ENCODE measurements around the gene ZNF486.
"Not testable (repeated sequence)": the region's sequence is repeated elsewhere in the genome, so short reads cannot be mapped to it uniquely, and the experiment has no call there.

ZNF486 gene

DNA sequence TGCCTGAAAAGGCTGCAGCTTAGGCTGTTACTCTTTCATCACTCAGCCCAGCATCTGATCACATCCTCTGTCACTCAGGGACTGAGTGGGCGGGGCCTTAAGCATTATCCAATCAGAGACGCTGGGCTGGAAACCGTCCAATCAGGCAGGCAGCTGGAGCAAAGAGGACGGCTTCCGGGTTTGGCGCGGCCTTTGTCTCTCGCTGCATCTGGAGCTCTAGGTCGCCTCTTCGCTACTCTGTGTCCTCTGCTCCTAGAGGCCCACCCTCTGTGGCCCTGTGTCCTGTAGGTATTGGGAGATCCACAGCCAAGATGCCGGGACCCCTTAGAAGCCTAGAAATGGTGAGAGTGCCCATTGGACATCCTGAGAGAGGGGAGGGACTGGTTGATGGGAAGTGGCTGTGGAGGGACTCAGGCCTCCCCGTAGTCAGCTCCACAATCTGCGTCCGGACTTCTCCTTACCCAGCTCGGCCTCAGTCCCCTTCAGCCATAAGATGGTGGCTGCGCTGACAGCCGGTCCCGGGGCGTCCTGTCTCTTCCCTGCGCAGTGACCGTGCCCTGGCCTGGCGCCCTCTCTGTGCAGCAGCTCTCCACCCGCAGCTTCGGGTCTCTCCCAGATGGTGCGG is at the start of gene ZNF486:
ZNF486 (plus strand) TSS at position 195 of the 625 bp plus-strand sequence; CDS start at position 312, 117 bp downstream.
- Histone ChIP-seq H3K9ac (ENCODE audit: low read length) (peak within 1 kb of the TSS; percentile 73), H3K36me3 (ENCODE audit: control insufficient read depth, low read depth, low read length) (no peaks in the 10 kb centered on the region), H3K9me3 (ENCODE audit: control insufficient read depth, low read depth, low read length) (peaks cover 10% of the 10 kb centered on the region), H3K4me3 (ENCODE audit: low read length) (peak within 1 kb of the TSS; percentile 66), H3K27ac (ENCODE audit: low read length) (peak within 1 kb of the TSS; percentile 55), H3K27me3 (ENCODE audit: control insufficient read depth, insufficient read depth, low read length) (no peaks in the 10 kb centered on the region), H3K4me1 (ENCODE audit: control insufficient read depth, low read depth, low read length) (no peaks in the 10 kb centered on the region)

DNA sequence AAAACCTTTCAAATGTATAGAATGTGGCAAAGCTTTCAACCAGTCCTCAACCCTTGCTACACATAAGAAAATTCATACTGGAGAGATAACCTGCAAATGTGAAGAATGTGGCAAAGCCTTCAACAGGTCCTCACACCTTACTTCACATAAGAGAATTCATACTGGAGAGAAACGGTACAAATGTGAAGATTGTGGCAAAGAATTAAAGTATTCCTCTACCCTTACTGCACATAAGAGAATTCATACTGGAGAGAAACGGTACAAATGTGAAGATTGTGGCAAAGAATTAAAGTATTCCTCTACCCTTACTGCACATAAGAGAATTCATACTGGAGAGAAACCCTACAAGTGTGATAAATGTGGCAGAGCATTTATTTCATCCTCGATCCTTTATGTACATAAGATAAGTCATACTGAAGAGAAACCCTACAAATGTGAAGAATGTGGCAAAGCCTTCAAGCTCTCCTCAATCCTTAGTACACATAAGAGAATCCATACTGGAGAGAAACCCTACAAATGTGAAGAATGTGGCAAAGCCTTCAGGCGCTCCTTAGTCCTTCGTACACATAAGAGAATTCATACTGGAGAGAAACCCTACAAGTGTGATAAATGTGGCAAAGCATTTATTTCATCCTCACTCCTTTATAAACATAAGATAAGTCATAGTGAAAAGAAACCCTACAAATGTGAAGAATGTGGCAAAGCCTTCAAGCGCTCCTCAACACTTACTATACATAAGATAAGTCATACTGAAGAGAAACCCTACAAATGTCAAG is 48.8 kb upstream of the ZNF486 start:
- H3K36me3 ChIP-seq (ENCODE audit: control insufficient read depth, low read depth, low read length); H3K9ac ChIP-seq (ENCODE audit: low read length); H3K4me3 ChIP-seq (ENCODE audit: low read length); H3K27ac ChIP-seq (ENCODE audit: low read length); H3K27me3 ChIP-seq (ENCODE audit: control insufficient read depth, insufficient read depth, low read length); H3K4me1 ChIP-seq (ENCODE audit: control insufficient read depth, low read depth, low read length): not testable (repeated sequence)
- peaks cover 70% of the 10 kb centered on the region for H3K9me3 ChIP-seq (ENCODE audit: control insufficient read depth, low read depth, low read length)

DNA sequence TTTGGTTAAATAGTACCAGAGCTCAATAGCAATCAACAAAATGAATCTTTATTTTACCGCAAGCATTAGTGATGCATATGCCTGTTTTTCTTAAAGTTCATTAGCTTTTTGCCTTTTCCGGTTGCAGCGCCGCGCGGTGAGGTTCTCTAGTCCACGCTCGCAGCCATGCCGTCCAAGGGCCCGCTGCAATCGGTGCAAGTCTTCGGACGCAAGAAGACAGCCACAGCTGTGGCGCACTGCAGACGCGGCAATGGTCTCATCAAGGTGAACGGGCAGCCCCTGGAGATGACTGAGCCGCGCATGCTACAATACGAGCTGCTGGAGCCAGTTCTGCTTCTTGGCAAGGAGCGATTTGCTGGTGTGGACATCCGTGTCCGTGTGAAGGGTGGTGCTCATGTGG is 42.1 kb upstream of the ZNF486 start:
- Histone ChIP-seq H3K27me3 (ENCODE audit: control insufficient read depth, insufficient read depth, low read length) (no peaks in the 10 kb centered on the region), H3K27ac (ENCODE audit: low read length) (no peak overlapping the region), H3K9me3 (ENCODE audit: control insufficient read depth, low read depth, low read length) (peaks cover 48% of the 10 kb centered on the region), H3K4me1 (ENCODE audit: control insufficient read depth, low read depth, low read length) (no peaks in the 10 kb centered on the region), H3K36me3 (ENCODE audit: control insufficient read depth, low read depth, low read length) (no peaks in the 10 kb centered on the region), H3K9ac (ENCODE audit: low read length) (no peak overlapping the region), H3K4me3 (ENCODE audit: low read length) (no peak overlapping the region)

DNA sequence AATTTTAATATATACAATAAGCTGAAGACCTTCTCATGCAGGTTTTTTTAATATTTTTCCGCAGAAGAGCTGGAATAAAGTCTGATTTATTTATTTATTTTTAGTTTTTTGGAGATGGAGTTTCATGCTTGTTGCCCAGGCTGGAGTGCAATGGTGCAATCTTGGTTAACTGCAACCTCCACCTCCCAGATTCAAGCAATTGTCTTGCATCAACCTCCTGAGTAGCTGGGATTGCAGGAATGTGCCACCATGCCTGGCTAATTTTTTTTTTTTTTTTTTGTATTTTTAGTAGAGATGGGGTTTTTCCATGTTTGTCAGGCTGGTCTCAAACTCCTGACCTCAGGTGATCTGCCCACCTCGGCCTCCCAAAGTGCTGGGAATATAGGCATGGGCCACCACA is 34.1 kb upstream of the ZNF486 start:
- not testable (repeated sequence) for H3K4me3 ChIP-seq (ENCODE audit: low read length); H3K4me1 ChIP-seq (ENCODE audit: control insufficient read depth, low read depth, low read length); H3K36me3 ChIP-seq (ENCODE audit: control insufficient read depth, low read depth, low read length); H3K27me3 ChIP-seq (ENCODE audit: control insufficient read depth, insufficient read depth, low read length); H3K9ac ChIP-seq (ENCODE audit: low read length); H3K27ac ChIP-seq (ENCODE audit: low read length)
- H3K9me3 ChIP-seq (ENCODE audit: control insufficient read depth, low read depth, low read length), result peaks cover 41% of the 10 kb centered on the region

DNA sequence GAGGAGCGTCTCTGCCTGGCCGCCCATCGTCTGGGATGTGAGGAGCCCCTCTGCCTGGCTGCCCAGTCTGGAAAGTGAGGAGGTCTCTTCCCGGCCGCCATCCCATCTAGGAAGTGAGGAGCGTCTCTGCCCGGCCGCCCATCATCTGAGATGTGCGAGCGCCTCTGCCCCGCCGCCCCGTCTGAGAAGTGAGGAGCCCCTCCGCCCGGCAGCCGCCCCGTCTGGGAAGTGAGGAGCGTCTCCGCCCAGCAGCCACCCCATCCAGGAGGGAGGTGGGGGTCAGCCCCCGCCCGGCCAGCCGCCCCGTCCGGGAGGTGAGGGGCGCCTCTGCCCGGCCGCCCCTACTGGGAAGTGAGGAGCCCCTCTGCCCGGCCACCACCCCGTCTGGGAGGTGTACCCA is 29.3 kb upstream of the ZNF486 start:
- H3K9ac ChIP-seq (ENCODE audit: low read length); H3K36me3 ChIP-seq (ENCODE audit: control insufficient read depth, low read depth, low read length); H3K4me3 ChIP-seq (ENCODE audit: low read length); H3K27ac ChIP-seq (ENCODE audit: low read length); H3K4me1 ChIP-seq (ENCODE audit: control insufficient read depth, low read depth, low read length); H3K27me3 ChIP-seq (ENCODE audit: control insufficient read depth, insufficient read depth, low read length): not testable (repeated sequence)
- peaks cover 40% of the 10 kb centered on the region for H3K9me3 ChIP-seq (ENCODE audit: control insufficient read depth, low read depth, low read length)

DNA sequence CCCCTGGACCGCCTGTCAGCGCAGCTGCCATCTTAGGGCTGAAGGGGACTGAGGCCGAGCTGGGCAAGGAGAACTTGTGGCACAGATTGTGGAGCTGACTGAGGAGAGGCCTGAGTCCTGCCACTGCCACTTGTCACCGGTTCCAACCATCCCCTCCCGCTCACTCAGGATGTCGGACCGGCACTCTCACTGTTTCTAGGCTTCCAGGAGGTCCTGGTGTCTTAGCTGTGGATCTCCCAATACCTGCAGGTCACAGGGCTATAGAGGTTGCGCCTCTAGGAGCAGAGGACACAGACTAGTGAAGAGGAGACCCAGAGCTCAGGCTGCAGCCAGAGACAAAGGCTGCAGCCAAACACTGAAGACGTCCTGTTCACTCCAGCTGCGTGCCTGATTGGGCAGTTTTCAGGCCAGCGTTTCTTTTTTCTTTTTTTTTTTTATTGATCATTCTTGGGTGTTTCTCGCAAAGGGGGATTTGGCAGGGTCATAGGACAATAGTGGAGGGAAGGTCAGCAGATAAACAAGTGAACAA is 15.3 kb upstream of the ZNF486 start:
- H3K36me3 ChIP-seq (ENCODE audit: control insufficient read depth, low read depth, low read length), result no peaks in the 10 kb centered on the region
- H3K27me3 ChIP-seq (ENCODE audit: control insufficient read depth, insufficient read depth, low read length), result no peaks in the 10 kb centered on the region
- peaks cover 17% of the 10 kb centered on the region for H3K9me3 ChIP-seq (ENCODE audit: control insufficient read depth, low read depth, low read length)
- no peak overlapping the region for H3K4me3 ChIP-seq (ENCODE audit: low read length)
- no peak overlapping the region for H3K9ac ChIP-seq (ENCODE audit: low read length)
- no peaks in the 10 kb centered on the region for H3K4me1 ChIP-seq (ENCODE audit: control insufficient read depth, low read depth, low read length)
- no peak overlapping the region for H3K27ac ChIP-seq (ENCODE audit: low read length)

DNA sequence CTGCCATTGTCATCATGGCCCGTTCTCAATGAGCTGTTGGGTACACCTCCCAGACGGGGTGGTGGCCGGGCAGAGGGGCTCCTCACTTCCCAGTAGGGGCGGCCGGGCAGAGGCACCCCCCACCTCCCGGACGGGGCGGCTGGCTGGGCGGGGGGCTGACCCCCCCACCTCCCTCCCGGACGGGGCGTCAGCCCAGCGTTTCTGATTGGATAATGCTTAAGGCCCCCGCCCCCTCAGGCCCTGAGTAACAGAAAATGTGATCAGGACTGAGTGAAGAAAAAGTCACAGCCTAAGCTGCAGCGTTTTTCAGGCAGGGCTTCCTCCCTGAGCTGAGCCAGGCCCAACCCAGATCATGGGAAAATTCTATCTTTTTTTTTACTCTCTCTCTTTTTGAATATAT is 14.5 kb upstream of the ZNF486 start:
- not testable (repeated sequence) for H3K4me1 ChIP-seq (ENCODE audit: control insufficient read depth, low read depth, low read length); H3K4me3 ChIP-seq (ENCODE audit: low read length); H3K9ac ChIP-seq (ENCODE audit: low read length); H3K36me3 ChIP-seq (ENCODE audit: control insufficient read depth, low read depth, low read length); H3K27me3 ChIP-seq (ENCODE audit: control insufficient read depth, insufficient read depth, low read length); H3K27ac ChIP-seq (ENCODE audit: low read length)
- H3K9me3 ChIP-seq (ENCODE audit: control insufficient read depth, low read depth, low read length), result peaks cover 10% of the 10 kb centered on the region

DNA sequence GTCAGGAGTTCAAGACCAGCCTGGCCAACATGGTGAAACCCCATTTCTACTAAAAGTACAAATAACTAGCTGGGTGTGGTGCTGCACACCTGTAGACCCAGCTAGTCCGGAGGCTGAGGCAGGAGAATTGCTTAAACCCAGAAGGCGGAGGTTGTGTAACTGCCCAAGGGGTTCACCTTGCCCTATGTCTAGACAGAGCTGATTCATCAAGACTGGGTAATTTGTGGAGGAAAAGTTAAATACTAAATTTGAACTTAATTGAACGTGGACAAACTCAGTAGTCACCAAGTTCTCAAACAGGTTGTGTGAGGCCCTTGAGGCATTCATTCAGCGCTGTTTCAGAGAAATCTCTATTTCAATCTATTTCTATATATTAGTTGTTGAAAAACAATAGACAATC is 13.7 kb upstream of the ZNF486 start:
- Histone ChIP-seq H3K36me3 (ENCODE audit: control insufficient read depth, low read depth, low read length) (no peaks in the 10 kb centered on the region), H3K9me3 (ENCODE audit: control insufficient read depth, low read depth, low read length) (peaks cover 6% of the 10 kb centered on the region), H3K4me3 (ENCODE audit: low read length) (no peak overlapping the region), H3K9ac (ENCODE audit: low read length) (no peak overlapping the region), H3K27me3 (ENCODE audit: control insufficient read depth, insufficient read depth, low read length) (no peaks in the 10 kb centered on the region), H3K4me1 (ENCODE audit: control insufficient read depth, low read depth, low read length) (no peaks in the 10 kb centered on the region), H3K27ac (ENCODE audit: low read length) (no peak overlapping the region)

DNA sequence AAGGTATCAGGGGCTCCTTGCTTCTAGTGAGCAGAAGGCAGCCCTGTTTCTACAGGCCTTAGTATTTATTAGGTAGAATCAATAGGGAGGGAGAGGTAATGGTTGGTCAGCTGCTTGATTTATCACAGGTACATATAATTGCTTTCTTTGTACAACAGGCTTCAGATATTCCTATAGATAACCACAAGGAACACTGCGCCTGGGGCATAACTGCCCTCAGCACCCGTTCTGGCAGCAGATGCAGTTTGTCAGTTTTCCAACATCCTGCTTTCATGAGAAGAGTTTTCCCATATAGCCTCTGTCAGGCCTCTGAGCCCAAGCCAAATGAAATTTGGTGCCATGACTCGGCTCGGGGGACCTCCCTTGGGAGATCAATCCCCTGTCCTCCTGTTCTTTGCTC is 12.4 kb upstream of the ZNF486 start:
- H3K9me3 ChIP-seq (ENCODE audit: control insufficient read depth, low read depth, low read length), result peaks cover 6% of the 10 kb centered on the region
- no peaks in the 10 kb centered on the region for H3K27me3 ChIP-seq (ENCODE audit: control insufficient read depth, insufficient read depth, low read length)
- no peak overlapping the region for H3K4me3 ChIP-seq (ENCODE audit: low read length)
- H3K4me1 ChIP-seq (ENCODE audit: control insufficient read depth, low read depth, low read length), result no peaks in the 10 kb centered on the region
- no peak overlapping the region for H3K27ac ChIP-seq (ENCODE audit: low read length)
- no peaks in the 10 kb centered on the region for H3K36me3 ChIP-seq (ENCODE audit: control insufficient read depth, low read depth, low read length)
- H3K9ac ChIP-seq (ENCODE audit: low read length), result no peak overlapping the region

DNA sequence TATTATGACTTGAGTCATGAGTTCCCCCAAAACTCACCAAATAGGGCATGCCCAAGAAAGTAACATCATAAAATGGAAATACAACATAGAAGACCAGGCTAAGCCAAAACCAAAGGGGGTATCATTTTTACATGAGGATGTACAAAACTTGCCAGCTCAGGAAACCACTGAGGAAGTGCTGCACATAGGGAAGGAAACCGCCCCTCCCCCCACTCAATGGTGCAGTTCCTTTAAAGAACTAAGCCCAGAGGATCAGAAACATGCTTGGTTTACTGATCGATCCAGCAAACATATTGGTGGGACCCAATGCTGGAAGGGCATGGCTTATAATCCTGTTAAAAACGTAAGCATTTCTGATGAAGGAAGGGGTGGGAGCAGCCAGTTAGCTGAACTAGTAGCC is 4.2 kb upstream of the ZNF486 start:
- H3K27ac ChIP-seq (ENCODE audit: low read length), result no peak overlapping the region
- peaks cover 16% of the 10 kb centered on the region for H3K9me3 ChIP-seq (ENCODE audit: control insufficient read depth, low read depth, low read length)
- H3K27me3 ChIP-seq (ENCODE audit: control insufficient read depth, insufficient read depth, low read length), result no peaks in the 10 kb centered on the region
- no peak overlapping the region for H3K4me3 ChIP-seq (ENCODE audit: low read length)
- no peaks in the 10 kb centered on the region for H3K36me3 ChIP-seq (ENCODE audit: control insufficient read depth, low read depth, low read length)
- H3K9ac ChIP-seq (ENCODE audit: low read length), result no peak overlapping the region
- no peaks in the 10 kb centered on the region for H3K4me1 ChIP-seq (ENCODE audit: control insufficient read depth, low read depth, low read length)

DNA sequence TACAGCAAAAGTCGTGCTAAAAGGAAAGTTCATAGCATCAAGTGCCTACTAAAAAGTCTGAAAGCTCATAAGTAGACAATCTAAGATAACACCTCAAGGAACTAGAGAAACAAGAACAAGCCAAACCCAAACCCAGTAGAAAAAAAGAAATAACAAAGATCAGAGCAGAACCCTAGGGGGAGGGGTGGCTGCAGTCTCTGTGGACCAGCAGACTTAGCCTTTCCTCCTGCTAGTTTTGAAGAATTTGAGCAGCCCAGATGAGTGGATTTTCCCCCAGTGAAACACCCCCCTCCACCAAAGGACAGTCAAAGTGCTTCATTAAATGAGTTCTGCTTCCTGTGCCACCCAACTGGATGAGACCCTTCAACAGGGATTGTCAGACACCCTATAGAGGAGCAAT is 2.6 kb upstream of the ZNF486 start:
- H3K9me3 ChIP-seq (ENCODE audit: control insufficient read depth, low read depth, low read length), result peaks cover 16% of the 10 kb centered on the region
- no peaks in the 10 kb centered on the region for H3K4me1 ChIP-seq (ENCODE audit: control insufficient read depth, low read depth, low read length)
- H3K27ac ChIP-seq (ENCODE audit: low read length), result no peak overlapping the region
- no peak overlapping the region for H3K4me3 ChIP-seq (ENCODE audit: low read length)
- H3K36me3 ChIP-seq (ENCODE audit: control insufficient read depth, low read depth, low read length), result no peaks in the 10 kb centered on the region
- no peak overlapping the region for H3K9ac ChIP-seq (ENCODE audit: low read length)
- H3K27me3 ChIP-seq (ENCODE audit: control insufficient read depth, insufficient read depth, low read length), result no peaks in the 10 kb centered on the region
